Measurements from ENCODE around the gene CCR8.
A peak's percentile ranks its signal among the peaks of the same experiment; 100 is the strongest.
"Not testable (repeated sequence)": the region's sequence is repeated elsewhere in the genome, so short reads cannot be mapped to it uniquely, and the experiment has no call there.

Gene CCR8

DNA sequence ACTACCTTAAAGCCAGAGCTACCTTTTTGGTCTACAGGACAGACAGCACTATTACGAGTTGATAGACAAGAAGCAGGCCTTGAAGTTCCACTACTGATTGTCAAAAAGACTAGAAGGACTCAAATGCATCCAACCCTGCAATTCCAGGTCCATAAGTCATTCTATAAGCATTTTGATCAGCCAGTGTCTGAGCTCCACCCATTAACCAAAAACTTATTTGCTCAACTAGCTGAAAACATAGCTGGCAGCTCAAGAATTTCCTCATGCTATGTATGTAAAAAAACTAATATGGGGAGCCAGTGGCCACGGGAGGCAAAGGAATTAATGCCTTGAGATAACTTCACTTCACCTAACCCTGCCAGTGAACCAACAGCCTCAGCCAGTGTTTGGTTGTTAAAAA lies 21.6 kb downstream of the CCR8 start:
- DNase-seq: not testable (repeated sequence)

DNA sequence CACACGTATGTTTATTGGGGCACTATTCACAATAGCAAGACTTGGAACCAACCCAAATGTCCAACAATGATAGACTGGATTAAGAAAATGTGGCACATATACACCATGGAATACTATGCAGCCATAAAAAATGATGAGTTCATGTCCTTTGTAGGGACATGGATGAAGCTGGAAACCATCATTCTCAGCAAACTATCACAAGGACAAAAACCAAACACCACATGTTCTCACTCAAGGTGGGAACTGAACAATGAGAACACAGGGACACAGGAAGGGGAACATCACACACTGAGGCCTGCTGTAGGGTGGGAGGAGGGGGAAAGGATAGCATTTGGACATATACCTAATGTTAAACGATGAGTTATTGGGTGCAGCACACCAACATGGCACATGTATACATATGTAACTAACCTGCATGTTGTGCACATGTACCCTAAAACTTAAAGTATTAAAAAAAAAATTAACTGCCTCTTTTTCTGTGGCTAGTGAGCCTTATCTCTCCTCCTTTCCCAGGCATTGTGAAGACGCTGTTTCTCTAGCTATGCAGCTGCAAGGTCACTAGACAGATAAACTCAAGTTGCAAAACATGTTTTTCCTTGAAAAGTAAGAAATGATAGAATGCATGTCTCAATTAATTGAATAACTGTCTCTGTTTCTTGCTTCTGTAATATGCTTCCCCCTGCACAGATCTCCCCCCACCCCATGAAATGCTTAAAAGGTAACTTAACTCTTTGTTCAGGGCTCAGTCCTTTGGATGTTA lies 23.8 kb downstream of the CCR8 start:
- not testable (repeated sequence) for DNase-seq

DNA sequence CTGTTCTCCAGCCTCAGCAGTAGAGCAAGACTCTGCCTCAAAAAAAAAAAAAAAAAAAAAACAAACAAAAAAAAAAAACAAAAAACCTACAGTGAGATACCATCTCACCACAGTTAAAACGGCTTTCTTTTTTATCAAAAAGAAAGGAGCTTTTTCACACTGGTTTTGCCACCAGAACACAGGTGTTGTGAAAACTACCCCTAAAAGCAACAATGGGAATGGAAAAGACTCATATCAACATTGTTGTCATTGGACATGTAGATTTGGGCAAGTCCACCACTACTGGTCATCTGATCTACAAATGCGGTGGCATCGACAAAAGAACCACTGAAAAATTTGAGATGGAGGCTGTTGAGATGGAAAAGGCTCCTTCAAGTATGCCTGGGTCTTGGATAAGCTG lies 28.8 kb downstream of the CCR8 start:
- no peak for DNase-seq

DNA sequence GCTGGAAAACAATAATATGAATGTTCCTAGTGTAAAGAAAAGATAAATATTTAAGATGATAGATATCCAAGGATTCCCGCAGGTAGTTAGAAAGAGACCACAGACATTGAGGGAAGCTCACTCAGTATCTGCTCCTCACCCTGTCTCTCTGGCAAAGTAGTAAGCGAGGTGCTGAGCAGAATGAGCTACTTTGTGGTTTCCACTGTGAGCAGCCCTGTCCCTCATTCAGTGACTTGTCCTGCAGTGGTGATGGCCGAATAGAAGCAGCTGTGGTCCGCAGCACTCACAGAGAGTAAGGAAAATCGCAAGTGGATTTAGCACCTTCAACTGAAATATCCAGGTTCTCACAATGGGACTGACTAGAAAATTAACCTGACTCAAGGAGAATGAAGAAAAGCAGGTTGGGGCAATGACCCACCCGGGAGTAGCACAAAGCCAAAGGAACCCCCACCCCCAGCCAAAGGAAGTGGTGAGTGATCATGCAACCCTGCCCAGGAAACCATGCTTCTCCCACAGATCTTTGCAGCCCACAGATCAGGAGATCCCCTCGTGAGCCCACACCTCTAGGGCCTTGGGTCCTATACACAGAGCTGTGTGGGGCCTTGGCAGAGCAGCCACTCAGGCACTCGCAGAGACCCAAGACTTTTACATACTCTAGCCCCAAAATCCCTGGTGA lies 31.9 kb downstream of the CCR8 start:
- no peak for DNase-seq

DNA sequence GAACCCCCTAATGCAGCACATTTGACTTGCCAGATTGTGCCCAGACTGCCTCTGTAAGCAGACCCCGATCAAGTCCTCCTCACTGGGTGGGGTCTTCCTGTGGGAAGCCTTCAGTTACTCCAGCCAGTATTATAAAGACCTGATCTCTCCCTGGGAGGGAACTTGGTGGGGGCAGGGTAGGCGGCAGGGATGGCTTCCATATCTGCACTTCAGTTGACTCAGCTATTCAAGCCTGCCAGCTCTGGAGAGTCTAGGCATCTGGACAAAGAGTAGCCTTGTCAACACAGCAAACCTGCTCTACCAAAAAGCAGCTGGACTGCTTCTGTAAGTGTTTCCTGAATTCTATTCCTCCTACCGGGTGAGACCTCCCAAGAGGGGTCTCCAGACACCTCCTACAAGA lies 32.7 kb downstream of the CCR8 start:
- peak in 1 of 3 experiments; percentile 25 for DNase-seq

DNA sequence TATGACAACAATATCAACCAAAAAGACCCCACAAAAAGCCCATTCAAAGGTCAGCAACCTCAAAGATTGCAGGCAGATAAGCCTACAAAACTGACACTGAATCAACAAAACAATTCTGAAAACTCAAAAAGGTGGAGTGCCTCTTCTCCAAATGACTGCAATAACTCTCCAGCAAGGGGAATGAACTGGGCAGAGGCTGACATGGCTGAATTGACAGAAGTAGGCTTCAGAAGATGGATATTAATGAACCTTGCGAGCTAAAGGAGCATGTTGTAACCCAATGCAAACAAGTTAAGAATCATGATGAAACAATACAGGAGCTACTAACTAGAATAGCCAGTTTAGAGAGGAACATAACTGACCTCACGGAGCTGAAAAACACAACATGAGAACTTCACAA lies 33.3 kb downstream of the CCR8 start:
- peak in 1 of 3 experiments; percentile 70 for DNase-seq

DNA sequence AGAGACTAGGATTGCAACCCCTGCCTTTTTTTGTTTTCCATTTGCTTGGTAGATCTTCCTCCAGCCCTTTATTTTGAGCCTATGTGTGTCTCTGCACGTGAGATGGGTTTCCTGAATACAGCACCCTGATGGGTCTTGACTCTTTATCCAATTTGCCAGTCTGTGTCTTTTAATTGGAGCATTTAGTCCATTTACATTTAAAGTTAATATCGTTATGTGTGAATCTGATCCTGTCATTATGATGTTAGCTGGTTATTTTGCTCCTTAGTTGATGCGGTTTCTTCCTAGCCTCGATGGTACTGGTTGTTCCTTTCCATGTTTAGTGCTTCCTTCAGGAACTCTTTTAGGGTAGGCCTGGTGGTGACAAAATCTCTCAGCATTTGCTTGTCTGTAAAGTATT lies 40.9 kb downstream of the CCR8 start:
- not testable (repeated sequence) for DNase-seq

DNA sequence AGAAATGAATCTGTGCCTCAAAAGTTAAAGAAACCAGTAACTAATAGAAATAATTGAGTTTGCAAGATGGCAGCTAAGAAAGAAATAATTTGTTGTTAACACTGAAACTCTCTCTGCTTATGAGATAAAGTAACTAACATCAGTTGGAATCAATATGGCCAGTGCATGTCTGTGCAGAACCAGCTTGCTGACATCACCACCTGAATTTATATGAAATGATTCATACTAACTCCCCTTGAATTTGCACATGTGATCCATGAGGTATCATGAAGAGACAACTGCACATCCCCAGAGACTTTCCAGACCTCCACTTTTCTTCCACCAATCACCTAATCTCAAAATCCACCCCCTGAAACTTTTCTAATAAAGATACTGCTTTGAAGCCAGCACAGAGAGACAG lies 43.3 kb downstream of the CCR8 start:
- no peak for DNase-seq

DNA sequence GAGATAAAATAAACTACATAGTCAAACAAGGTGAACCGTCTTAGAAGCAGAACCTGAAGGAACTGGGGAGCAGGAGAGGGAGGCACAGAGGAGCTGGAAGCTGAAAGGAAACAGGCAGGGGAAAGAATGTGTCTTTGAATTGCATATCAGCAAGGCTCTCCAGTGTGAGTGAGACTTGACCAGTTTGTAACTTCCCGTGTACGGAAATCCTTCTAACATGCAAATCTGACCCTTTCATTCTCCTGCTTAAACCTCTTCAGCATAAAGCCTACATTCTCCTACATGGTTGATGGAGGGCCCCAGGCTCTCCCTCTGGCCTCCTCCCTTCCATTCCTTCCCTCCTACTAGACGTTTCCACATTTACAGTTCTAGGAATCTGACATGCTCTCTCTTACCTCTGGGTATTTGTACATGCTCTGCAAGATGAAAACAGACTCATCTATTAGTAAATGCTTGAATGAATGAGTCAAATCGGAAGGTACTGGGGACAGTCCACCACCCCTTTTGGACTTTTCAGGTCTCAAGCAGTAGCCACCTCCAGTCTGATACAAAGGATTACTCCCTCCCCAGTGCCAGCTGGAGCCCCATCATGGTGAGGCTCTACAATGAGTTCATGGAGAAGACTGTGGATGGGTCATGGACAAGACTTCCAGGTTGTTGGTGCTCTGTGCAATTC lies 47.6 kb downstream of the CCR8 start:
- DNase-seq: no peak

DNA sequence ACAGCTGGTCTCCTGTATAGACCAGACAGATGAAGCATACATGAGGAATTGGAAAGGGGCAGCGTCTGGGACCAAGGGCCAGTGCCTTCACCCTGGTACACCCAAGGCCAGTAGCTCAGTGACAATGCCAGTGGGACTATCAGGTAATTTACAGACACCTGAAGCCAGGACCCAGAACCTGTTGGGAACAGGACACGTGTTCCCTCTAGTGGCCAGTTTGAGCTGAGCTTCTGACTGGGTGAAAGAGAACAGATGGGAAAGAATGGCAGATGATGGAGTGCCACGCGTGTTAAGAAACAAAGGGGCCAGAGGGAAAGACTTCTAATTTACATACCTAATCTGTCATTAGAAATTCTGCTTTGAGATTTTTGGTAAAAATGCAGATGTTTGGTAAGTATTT lies 48.6 kb downstream of the CCR8 start:
- no peak for DNase-seq

DNA sequence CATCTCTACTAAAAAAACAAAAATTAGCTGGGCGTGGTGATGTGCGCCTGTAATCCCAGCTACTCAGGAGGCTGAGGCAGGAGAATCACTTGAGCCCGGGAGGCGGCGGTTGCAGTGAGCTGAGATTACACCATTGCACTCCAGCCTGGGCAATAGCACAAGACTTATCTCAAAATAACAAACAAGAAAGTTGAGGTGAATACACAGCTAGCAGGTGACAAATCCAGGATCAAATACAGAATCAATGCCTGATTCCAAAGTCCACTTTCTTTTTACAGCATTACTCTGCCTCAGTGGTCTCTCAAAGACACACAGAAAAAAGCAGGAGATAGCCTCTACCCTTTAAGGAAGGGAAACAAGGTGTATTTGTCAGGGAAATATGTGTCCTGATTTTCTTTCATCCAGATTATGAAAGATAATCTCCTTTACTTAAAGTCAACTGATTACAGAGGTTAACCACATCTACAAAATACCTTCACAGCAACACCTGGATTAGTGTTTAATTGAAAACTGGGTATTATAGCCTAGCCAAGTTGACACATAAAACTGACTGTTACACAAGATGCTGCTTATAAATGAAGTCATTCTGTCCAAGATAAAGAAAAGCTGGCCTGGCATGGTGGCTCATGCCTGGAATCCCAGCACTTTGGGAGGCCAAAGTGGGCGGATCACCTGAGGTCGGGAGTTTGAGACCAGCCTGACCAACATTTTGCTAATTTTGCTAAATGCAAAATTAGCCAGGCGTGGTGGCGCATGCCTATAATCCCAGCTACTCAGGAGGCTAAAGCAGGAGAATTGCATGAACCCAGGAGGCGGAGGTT lies 49.7 kb downstream of the CCR8 start:
- no peak for DNase-seq

DNA sequence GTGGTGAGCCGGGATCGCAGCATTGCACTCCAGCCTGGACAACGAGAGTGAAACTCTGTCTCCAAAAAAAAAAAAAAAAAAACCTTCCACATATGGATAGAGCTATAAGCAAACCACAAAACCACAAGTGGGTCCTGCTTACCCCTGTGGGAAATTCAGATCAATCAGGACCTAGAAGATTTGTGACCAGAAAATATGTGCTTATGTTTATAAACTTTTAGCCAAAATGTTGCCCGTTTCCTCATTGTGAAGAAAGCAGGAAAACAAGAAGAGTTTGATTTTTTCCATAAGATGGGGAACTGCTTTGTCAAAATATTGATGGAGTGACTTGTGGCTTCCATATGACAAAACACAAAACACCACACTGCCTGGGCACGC lies 50.3 kb downstream of the CCR8 start:
- DNase-seq: no peak

DNA sequence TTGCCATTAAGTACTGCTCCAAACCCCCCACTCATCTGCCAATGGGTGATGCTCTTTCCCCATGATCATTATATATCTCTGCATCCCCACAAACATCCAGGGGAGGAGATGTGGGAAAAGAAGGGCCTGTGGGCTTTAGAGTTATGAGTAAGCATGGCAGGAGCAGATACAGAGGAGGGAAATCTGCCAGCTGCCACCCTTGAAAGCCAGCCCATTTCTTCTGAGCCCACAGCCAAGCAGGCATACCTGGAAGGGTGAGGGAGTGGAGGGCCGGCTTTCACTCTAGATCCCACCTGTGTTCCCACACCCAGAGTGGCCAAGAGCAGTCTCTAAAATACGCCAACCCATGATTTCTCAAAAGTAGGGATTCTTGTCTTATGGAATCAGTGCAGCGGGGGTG lies 51.9 kb downstream of the CCR8 start:
- no peak for DNase-seq
